ENCODE results near the gene SMC3.
A peak's percentile ranks its signal among the peaks of the same experiment; 100 is the strongest.

The SMC3 gene

GRCh38 chr10:110546499-110547110, 20.9 kb upstream of the SMC3 start:
- no peak for DNase-seq

DNA sequence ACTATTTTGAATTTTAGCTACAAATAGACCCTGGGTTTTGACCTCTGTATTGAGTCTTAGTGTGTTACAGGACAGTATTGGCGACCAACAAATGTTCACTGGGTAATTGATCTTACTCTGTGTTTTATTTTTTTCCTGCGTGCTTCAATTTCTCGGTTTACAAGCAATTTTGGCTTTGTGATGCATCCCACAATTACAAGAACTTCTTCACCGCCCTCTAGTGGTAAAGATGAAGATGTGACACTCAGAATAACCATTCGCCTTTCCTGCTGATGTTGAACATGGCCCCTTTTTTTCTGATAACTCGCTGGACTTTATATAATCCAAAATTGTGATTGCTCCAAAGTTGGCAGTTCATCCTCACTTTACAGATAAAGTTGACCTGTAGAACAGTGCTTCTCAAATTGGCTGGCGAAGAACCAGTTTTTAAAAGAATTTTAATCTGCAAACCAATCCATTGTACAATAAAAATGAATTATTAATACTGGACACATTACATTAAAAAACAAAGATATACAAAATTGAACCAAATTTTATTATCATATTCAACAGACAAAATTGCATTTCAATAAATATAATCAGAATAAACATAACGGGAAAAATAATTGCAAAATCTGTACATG, 20.2 kb upstream of the SMC3 start:
- DNase-seq, result peak; percentile 14 to 74

- no peak for DNase-seq
Observed at GRCh38 chr10:110548002-110548401, 19.5 kb upstream of the SMC3 start.

DNA sequence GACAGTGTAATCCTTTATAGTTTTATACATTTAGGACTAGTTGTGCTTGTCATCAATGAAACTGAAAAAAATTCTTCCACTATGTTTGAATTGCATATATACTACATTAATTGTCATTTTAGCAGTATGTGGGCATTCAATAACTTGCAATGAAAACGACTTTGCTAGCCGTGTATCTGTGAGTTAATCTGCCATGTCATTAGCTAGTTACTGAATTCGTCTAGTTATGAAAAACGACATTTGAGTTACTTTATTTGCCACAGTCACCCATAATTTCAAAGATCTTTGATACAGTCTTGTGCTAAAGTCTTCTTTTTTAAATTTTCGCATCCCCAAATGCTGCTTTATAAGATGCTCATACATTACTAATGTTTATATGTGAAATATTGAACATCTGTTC, 18.3 kb upstream of the SMC3 start:
- no peak for DNase-seq

DNA sequence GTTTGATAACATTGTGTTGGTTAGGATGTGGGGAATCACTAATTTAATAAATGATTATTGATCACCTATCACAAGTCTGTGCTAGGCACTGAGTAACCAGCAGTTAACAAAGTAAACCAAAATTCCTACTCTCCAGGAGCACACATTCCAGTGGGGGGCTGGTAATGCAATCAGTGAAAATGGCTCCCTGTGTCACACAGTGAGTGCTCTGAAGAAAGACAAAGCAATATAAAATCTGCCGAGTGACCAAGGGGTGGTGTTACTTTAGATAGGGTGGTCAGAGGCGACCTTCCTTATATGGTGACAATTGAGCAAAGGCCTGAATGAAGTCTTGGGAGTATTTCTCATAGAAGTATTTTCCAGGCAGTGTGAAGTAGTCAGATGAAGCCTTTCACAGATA, 13.6 kb upstream of the SMC3 start:
- no peak for DNase-seq

DNA sequence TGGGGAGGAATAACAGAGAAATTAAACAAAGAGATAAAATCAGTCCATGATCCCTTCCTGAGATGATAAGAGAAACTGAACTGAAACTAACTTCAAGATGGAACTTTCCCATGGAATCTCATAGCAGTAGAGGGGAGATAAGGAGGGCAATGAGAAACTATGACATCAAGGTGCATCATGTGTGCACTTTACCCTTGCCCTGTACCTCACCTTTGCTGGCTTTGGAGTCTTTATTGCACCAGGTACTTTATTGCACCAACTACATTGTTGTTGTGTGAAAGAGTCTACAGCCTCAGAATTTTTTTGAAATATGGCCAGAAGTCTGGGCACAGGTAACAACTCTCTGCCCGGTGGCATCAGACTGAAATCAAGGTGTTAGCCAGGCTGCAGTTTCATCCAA, 11.2 kb upstream of the SMC3 start:
- no peak for DNase-seq

DNA sequence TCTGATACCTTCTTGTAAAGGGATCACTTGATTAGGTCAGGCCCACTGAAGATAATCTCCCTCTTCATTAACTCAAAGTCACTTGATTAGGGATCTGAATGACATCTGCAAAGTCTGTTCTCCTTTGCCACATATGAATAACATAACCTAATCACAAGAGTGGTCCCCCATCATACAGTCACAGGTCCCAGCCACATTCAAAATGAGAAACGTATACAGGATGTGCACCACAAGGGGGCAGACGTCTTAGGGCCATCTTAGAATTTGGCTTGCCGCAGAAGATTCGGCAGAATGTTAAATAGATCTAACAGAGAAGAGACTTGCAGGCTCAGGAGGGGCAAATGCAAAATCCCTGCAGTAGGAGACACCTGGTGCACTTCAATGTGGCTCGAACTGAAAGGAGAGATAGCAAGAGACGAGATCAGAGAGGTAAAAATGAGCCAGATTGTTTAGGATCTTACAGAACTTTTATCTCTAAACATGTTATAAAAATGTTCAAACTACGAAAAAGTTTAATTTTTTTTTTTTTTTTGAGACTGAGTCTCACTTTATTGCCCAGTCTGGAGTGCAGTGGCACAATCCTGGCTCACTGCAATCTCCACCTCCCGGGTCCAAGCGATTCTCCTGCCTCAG, 10.4 kb upstream of the SMC3 start:
- DNase-seq, result peak; percentile 47 to 71

GRCh38 chr10:110558041-110558440, 9.5 kb upstream of the SMC3 start:
- no peak for DNase-seq

DNA sequence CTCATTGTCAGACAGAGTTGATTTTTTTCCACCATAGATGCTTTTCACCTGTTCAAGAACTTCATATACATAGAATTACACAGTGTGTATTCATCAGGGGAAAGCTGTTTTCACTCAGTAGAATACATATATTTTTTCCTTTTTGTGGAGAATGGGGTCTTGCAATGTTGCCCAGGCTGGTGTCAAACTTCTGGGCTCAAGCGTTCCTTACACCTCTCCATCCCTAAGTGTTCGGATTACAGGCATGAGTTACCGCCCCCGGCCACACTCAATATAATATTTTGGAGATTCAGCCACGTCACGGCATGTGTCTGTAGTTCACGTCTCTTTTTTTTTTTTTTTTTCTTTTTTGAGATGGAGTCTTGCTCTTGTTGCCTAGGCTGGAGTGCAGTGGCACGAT, 7.5 kb upstream of the SMC3 start:
- no peak for DNase-seq

DNA sequence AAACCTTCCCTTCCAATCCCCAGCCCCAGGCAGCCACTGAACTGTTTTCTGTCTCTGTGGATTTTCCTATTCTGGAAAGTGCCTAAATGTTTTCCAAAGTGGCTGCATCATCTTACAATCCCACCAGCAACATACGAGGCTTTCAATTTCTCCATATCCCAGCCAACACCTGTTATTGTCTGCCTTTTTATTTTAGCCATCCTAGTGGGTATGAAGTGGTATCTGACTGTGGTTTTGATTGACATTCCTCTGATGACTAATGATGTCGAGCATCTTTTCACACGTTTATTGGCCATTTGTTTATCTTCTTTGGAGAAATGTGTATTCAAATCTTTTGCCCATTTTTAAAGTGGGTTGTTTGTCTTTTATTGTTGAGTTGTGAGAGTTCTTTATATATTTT, 6.2 kb upstream of the SMC3 start:
- no peak for DNase-seq

GRCh38 chr10:110562348-110562747, 5.1 kb upstream of the SMC3 start:
- DNase-seq, result no peak

GRCh38 chr10:110563132-110563531, 4.4 kb upstream of the SMC3 start:
- no peak for DNase-seq

DNA sequence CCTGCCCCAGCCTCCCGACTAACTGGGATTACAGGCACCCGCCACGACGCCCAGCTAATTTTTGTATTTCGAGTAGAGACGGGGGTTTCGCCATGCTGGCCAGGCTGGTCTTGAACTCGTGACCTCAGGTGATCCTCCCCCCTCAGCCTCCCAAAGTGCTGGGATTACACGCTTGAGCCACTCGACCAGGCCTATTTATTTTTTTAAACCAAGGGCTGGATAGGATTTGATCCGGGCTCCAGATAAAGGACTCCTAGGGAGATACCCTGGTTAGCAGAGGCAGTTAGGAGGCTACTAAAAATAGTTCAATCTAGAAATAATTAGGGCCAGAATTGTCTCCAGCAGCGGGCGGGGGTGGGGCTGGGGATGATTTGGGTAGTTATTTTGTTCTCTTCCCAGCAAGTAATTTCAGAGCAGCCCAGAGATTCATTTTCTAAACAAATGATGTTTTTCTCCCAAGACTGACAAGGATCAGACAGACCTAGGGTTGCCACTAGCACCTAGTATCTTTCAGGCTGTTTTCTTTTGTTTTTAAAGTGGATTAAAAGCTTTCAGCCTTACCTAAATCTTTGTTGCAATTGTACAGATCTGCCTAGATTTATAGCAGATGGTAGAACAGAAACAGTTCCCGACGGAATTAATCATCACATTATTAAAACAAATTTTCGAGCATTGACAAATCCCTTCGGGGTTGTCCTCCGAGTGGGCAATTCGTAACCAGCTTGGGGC, 859 bp upstream of the SMC3 start:
- DNase-seq, result no peak

GRCh38 chr10:110568055-110568735, 700 bp downstream of the SMC3 start:
- DNase-seq, result peak; percentile 59 to 60

DNA sequence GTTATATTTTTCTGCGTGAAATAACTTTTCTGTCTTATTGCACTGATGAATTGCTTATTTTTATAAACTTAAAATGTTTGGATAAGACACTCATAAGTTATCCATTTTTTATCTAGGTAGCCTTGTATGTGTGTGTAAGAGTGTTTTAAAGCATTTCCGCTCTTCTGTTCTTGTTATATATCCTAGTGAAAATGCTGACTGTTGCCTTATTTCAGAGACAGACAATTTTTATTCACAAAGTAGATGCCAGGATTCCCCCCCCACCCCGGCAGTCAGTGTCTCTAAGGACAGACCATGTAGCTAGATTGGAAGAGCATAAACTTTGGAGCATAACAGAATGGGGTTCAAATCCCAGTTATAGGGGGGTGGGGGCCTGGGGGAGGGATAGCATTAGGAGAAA, 1.6 kb downstream of the SMC3 start:
- DNase-seq, result no peak

DNA sequence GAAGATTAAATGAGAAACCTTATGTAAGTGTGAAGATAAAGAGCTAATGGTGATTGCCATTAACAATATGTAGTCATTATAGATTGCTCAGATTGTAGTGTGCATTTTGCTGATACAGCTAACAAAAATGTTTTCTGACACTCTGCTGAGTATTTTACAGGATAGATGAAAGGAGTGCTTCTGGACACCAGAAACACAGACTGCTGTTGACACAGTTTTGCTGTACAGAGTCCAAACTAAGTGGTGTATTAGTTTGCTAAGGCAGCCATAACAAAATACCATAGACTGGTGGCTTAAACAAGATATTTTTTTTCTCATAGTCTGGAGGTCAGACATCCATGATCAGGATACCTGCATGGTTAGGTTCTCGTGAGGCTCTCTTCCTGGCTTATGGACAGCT, 2.2 kb downstream of the SMC3 start:
- DNase-seq, result no peak

DNA sequence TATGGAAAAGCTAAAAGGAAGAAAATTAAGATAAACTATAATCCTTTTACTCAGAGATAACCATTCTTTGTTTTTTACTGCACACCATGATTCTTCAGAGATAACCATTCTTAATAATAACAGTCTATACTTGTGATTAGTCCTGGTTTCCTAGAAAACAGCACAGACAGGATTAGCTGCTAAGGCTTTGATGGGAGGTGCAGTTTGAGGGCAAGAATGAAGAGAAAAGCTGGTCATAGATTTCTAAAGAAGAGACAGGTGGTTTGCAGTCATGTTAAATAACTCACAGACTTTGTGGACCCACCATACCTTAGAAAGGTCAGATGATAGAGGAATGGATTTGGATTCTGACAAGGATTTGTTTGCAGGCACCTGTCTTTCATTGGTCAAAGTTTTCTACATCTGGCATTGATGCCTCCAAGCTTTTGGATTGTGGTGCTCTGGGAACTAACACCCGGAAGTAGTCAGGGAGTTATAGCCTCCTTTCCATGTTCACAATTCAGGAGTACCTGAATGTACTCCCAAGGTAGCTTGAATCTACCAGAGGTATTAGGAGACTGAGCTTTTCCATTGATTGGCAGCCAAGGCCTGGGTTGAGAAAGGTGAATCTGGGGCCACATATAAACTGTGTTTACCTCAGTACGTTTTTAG, 3.7 kb downstream of the SMC3 start:
- DNase-seq, result no peak

- no peak for DNase-seq
Observed at GRCh38 chr10:110572862-110573261, 5.4 kb downstream of the SMC3 start.

DNA sequence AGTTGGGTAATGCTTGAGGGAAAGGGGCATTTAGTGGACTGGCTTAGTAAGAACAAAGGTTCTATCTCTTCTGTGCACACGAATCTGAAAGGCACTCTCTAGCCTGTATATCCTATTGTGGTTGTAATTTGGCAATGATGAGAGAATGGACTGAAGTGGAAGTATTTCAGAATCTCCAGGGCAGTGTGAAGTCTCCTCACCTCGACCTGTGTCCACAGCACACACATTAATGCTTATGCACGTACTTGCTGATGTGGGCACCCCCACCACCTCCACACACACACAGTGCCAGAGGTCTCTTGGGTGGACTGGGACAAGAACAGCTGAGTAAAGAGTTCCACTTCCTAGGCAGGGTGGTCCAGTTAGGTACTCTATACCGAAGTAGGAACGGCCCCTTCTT, 6.9 kb downstream of the SMC3 start:
- no peak for DNase-seq

GRCh38 chr10:110576220-110576619, 8.7 kb downstream of the SMC3 start:
- no peak for DNase-seq

DNA sequence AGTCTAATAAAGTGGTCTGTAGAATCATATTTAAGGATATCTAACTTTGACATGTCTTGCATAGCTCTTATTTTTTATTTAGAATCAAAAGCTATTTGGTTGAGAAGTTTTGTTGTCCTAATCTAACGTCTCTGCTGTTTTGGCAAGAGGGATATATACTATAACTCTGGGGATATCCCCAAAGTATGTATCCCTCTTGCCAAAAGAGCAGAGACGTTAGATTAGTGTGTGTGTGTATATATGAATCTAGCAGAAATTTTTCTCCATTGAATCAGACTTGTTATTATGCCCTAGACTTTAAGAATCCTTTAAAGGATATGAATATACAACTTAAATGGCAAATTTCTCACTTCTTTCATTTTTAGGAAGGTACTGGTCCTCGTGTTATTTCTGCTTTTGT, 9.6 kb downstream of the SMC3 start:
- DNase-seq, result no peak

DNA sequence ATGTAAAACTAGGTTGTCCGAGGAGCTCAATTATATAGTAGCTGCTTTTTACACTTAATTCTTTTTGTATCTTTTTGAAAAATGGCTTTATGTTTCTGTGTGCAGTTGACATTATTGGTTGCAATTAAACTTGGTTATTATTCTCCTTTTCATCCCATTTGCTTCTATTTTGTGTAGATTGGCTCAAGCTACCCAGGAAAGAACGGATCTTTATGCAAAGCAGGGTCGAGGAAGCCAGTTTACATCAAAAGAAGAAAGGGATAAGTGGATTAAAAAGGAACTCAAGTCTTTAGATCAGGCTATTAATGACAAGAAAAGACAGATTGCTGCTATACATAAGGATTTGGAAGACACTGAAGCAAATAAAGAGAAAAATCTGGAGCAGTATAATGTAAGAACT, 16.5 kb downstream of the SMC3 start:
- DNase-seq, result no peak

DNA sequence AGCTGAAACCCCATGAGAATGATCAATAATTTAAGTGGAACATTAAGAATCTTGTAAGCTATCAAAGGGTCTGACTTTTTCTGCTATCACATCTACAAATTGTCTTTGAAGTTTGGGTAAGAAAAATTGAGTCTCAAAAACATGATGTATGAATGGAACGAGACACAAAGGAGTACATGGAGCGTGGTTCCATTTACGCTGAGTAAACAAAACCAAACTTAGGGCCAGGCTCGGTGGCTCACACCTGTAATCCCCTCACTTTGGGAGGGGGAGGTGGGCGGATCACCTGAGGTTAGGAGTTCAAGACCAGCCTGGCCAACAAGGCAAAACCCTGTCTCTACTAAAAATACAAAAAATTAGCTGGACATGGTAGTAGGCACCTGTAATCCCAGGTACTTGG, 24.3 kb downstream of the SMC3 start:
- DNase-seq, result no peak

Measured in CD4-positive, alpha-beta T cell treated with Interleukin-1 beta for 1 hour (primary cell).